ENCODE results near the gene EPHA3.

Gene EPHA3

DNA sequence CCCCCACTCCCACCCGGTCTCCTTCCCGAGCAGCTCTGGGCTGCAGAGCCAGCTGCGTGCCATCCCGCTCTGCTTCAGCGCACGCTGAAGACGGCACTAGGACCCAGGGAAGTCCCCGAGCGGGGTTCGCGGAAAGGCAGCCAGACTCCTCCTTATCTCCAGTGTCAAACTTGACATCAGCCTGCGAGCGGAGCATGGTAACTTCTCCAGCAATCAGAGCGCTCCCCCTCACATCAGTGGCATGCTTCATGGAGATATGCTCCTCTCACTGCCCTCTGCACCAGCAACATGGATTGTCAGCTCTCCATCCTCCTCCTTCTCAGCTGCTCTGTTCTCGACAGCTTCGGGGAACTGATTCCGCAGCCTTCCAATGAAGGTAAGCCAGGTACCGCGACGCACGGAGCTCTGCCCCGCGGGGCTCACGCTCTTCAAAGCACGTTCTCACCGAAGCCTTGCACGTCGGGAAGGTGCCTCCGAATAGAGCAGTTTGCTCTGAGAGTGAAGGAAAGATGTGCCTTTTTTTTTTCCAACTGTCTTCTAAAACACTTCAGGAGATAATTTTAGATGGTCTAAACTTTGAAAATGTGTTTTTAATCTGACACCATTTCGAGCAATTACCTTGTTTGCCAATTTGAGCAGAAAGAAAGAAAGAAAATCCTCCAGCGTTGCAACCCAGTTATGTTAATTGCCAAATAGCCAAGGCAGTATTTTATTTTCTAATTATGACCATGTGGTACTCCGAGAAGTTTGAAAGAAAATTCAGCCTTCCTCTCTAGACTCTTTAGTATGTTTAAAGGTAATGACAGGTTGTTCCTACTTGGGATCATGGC is at the start of gene EPHA3:
Gene EPHA3 (plus strand): TSS at position 161 of the 830 bp plus-strand sequence. CDS start 128 bp downstream, at position 289.
- DNase-seq = peak; percentile 78

DNA sequence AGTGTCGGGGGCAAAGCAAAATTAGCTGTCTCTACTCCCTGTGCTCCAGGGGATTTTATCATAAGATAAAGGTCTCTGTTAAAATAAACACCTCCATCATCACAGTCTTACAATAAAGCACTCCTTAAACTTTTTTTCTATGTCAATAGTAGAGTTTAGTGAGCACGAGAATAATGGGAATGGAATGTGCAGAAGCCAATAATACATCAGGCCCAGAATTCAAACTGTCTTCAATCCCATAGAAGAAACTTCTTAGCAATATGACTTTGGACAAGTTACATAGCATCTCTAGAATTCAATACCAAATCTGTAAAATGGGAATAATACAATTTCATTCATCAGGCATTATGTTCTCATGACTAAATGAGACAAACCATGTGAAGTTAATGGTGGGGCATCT is 49.0 kb upstream of the EPHA3 start:
- DNase-seq = no peak

DNA sequence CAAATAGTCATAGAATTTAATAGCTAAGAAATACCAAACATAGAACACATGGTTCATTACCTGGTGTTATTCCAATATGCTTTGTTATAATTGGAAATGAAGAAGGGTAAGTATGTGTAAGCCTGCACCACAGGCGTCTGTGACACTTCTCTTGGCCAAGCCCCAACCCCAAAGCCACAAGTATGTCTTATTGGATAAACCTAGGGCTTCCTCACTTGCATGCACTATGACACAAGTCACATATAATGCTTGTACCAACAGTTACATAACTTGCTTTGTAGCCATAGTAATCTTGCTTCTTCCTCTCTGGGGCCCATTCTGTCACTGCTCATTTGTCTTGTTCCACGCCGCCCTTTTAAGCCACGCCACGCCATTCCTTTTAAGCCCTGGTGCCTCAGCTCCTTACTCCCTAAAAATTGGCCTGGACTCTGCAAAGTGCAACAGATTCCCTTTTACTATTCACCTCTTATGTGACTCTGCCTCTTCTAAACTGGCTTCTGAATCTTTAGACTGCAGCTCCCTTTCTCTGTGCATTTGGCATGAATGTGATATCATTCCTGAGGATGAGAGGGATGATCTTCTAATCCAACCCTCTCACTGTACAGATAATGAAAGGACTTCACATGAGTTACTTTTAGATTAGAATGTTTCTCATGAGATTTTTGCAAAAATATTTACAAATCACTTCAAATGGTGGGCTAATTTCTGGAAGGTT is 48.1 kb upstream of the EPHA3 start:
- DNase-seq = peak; percentile 12

- DNase-seq = no peak
Observed at GRCh38 chr3:89061259-89061658, 46.2 kb upstream of the EPHA3 start.

DNA sequence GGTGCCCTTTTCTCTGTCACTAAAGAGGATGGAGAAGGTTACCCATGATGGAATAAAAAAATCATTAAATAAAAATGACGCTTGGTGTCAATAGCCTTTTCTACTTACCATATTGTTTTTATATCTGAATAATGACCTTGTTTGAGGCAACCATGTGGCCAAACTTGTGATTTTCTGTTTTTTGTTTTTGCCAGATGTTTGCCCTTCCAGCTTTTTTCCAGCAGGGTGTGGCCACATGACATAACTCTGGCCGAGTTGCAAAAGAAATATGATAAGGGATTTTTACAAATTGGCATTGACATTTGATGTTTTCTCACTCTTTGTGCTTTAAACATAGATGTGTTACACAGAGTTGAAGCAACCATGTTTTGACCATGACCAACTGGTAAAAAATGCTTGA is 39.7 kb upstream of the EPHA3 start:
- no peak for DNase-seq

DNA sequence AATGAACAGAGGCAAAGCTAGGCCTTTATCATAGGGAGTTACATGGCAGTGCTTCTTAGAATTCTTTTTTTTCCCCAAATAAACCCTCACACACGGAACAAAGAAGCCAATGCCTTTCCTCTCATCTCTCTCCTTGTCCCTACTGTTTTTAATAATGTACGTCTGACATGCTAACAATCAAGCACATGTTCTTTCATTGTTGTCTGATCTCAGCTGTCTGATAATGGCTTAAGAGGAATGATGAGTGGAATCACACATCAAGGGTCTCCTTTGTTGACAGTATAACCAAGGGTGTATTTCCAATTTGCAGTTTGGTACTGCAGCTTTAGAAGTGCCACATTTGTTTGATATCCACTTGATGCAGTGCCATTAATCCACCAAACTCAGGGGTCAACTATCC is 34.8 kb upstream of the EPHA3 start:
- no peak for DNase-seq

DNA sequence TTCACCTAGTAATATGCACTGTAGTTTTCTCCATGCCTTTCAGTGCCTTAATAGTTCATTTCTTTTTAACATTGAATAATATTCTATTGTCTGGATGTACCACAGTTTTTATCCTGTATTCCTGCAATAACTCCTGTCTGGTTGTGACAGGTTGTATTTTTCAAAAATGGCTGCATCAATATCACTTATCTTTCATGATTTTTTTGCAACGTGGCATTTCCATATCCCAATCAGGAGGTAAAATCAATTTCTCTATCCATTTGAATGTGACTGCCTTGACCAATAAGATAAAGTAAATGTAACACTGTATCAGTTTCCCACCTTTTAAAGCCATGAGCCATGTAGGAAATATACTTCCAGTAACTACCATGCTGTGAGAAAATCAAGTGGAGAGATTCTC is 27.5 kb upstream of the EPHA3 start:
- DNase-seq = no peak

DNA sequence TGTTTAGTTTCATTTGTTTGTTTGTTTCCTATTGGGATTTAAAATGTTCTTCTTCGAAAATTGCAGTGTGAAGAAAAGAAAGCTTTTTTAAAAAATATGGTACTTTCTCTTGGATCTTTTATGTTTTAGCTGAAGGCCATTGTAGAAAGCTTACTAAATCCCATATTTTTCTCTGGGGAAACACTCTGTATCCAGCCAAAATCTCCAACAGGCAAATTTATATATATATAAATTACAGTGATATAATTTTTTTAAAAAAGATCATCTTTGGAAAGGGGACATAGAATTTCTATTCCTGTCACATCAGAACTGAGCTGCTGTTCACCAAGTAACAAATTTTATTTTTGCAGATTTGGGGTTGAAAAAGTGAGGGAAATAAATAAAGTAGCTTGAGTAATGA is 19.6 kb upstream of the EPHA3 start:
- no peak for DNase-seq

GRCh38 chr3:89098173-89098572 is 9.2 kb upstream of the EPHA3 start:
- no peak for DNase-seq

GRCh38 chr3:89098964-89099585 is 8.3 kb upstream of the EPHA3 start:
- DNase-seq = peak; percentile 66

DNA sequence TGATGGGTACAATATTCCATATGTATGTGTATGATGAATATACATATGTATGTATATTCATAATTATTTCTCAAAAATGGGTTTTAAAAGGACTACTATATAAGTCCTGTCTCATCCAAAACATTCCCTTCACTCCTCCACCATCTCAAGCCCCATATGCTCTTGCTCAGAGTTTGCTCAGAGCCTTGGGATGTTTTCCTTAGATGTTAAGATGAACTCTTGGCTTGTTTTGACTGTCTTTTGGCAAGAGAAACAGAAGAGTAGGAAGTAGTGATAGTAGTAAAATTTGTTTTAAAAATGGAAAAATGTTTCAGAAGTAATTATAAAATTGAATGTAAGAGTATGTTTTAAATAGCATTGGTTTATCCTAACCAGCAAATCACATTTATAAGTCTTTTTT is 6.2 kb upstream of the EPHA3 start:
- DNase-seq = no peak

DNA sequence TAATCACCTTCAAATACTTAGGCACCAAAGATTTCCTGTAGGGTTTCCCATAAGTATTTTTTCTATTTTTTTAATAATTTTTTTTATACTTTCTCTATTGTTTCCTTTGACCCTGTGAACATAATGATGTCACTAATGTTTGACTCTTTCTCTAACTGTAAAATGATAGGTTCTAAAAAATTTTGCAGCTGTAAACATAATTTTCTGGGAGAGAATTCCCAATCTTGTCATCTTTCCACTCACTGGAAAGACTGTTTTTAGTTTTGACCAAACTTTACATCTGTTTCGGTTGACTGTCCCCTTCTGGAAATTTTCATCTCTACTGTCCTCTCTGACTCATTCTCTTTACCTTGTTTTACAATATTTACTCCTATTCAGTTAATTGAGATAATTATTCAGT is 5.5 kb upstream of the EPHA3 start:
- DNase-seq = no peak

DNA sequence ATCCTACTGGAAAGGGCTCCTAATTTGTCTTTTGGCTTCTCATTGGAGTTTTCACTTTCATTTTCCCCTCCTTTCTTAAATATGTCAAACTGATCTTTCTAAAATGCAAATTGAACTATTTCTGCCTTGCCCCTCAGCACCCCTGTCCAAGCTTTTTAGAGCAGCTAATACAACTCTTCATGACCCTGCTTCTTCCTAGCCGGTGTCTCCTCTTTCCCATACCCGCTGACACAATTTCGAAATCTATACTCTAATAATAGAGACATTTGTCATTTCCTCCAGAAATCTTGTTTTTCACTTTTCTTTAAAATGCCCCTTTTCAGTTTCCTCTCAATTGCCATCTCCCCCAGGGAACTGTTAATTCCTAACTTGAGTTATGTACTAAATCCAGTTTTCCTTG is 2.9 kb upstream of the EPHA3 start:
- peak; percentile 11 for DNase-seq

DNA sequence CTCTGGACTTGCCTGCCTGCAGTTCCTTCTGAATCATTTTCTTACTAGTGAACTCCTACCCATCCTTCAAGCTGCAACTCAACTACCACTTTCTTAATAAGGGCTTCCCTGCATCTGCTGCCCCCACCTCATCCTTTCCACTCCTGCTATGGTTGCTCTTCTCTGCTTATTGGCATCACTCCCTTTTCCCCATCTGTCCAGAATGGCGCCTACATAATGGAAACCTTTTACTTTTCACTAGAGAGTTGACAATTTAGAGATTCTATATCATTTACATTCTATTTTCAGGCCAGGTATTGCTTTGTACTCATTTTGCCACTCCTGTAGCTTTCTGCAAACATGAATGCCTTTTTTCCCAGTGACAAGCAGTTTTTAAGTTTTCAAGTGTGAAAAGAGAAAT is 1.9 kb upstream of the EPHA3 start:
- no peak for DNase-seq

DNA sequence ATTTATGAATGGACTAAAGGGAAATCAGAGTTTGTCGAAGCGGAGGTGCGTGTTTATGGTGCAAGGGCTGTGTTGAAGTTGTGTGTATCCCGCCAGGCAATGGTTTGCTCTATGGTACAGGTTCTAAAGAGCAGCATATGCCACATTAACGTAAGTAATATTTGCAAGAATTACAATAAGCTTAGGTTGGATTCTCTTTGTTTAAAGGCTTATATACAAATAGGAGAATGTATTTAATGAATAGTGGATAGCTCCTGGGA is 800 bp downstream of the EPHA3 start:
- DNase-seq = no peak

- no peak for DNase-seq
Observed at GRCh38 chr3:89113344-89113743, 5.9 kb downstream of the EPHA3 start.

DNA sequence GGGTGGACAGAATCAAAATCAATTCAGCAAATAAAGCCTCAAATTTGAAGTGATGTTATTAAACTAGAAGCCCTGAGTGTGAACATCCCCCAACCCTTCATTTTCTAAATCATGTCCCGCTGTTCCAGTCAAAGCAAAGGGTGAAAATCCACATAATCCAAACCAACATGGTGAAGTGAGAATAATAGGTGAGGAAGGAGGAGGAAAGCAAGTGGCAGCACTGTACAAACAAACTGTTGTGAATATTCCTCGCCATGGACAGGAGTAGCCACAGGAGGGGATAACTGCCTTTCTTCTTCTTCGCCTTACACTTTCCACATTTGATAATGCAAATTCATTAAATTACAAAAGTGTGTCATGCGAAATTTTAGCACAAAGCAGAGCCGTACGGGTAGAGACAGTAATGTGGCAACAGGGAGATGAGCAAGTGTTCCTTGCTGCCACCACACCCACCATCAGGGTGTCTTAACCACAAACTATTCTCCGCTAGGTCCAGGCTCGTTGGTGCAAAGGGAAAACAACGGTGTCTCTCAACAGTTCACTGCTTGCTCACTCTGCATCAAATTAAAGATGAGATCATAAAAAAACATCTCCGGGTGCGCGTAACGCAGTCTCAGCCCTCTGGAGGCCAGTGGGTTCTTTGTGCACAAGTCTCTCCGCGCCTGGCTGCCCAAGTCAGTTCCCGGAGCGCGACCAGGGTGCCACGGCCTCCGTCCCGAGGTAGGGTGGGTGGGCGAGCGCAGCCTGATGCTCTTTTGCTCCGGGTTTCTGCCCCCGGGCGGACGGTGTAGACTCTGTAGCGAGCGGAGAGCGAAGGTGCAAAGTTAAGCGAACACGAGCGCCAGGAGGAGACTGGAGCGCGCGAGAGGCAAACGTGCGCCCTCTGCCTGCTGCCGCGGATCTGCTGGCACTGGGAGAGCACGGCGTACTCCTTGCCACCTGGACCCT is 6.7 kb downstream of the EPHA3 start:
- DNase-seq = peak; percentile 72

- no peak for DNase-seq
Observed at GRCh38 chr3:89114841-89115223, 7.4 kb downstream of the EPHA3 start.

DNA sequence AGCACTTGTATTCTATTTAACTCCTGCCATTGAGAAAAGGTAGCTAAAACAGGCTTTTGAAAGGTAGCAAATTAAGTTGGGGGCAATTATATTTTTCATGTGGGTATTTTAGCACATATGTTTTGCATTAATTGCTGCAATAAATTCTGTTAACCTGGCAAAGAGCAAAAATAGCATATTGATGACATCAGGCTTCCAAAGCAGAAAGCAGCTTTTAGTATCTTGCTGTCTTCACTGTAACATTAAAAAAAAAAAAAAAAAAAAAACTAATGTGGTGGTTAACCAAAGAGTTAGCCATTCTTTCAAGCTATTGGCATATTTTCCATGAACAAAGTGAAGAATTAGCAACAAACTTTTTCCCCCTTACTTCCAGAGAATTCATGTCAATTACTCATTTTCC is 9.1 kb downstream of the EPHA3 start:
- no peak for DNase-seq

- DNase-seq = no peak
Observed at GRCh38 chr3:89138048-89138447, 30.6 kb downstream of the EPHA3 start.

GRCh38 chr3:89139870-89140269 is 32.4 kb downstream of the EPHA3 start:
- no peak for DNase-seq

GRCh38 chr3:89144080-89144479 is 36.7 kb downstream of the EPHA3 start:
- no peak for DNase-seq

- peak; percentile 89 for DNase-seq
Observed at GRCh38 chr3:89145995-89146394, 38.6 kb downstream of the EPHA3 start.

Data from HCEC 1CT (cell line).